ENCODE results near the gene FTCD. TPM values are rescaled to one million over a fixed set of nuclear protein-coding genes. Genes with fewer than 3 reads are reported as not detected.

The FTCD gene
- total RNA-seq, 1 donor from 2014 or later, result not detected

- H3K4me1 ChIP-seq, result no peaks in the 10 kb centered on the region
- no peak overlapping the region for H3K4me3 ChIP-seq
- no peak for DNase-seq (ENCODE audit: extremely low spot score in 2 of 2)
- H3K27me3 ChIP-seq, result no peaks in the 10 kb centered on the region
- H3K9me3 ChIP-seq, result no peaks in the 10 kb centered on the region
- H3K27ac ChIP-seq, result no peak overlapping the region
- peaks cover 0 to 19% of the 10 kb centered on the region in 2 donors for H3K36me3 ChIP-seq
- intact Hi-C loops (cut with DNase I), result no loop called here
- TF ChIP-seq POLR2AphosphoS5 (IDR thresholded peaks at IDR 0.05; ENCODE audit: insufficient read depth in 1 of 2, low read depth in 1 of 2) (peak in 1 of 2 donors; percentile 10), CTCF (IDR thresholded peaks at IDR 0.05) (no peak), POLR2A (IDR thresholded peaks at IDR 0.05) (no peak)
These were observed 24.4 kb downstream of the FTCD start for GRCh38 chr21:46130831-46131587.

DNA sequence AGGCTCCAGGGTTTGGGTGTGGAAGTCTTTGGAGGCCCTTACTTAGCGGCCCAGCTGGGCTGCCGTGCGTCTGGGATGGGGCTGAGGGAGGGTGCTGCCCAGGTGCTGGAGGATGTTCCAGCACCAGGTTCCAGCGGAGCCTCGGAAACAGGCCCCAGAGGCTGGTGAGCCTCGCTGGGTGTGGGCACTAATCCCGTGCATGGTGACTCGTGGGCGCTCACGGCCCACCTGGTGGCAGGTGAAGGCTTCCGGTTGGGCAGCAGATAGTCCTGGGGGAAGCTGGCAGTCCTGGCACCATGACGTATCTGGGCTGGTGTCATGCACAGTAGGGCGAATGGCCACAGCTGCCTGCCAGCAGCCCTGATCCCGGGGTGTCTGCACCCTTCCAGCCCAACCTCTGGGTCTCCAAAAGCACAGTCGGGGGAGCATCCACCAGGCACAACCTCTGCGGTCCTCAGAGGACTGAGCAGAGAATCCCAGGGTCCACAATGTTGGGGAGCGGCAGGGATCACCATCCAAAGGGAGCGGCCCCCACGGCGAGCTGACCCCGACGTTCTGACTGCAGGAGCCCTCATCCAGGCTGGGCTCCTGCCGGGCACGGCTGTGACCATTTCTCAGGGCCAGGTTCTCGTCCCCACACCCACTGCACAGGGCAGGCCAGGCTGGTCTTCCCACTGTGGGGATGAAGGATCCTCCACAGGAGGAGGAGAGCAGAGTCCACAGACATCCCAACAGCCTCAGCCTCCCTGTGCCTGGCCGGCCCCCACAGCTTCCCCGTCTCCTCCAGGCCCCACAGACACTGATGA lies 25.3 kb downstream of the FTCD start:
- no peak for DNase-seq (ENCODE audit: extremely low spot score in 2 of 2)
- no peaks in the 10 kb centered on the region for H3K27me3 ChIP-seq
- H3K36me3 ChIP-seq, result peaks cover 0 to 29% of the 10 kb centered on the region in 2 donors
- H3K9me3 ChIP-seq, result no peaks in the 10 kb centered on the region
- H3K4me3 ChIP-seq, result no peak overlapping the region
- intact Hi-C loops (cut with DNase I), result no loop called here
- H3K27ac ChIP-seq, result no peak overlapping the region
- TF ChIP-seq POLR2A (IDR thresholded peaks at IDR 0.05) (no peak), CTCF (IDR thresholded peaks at IDR 0.05) (no peak), POLR2AphosphoS5 (IDR thresholded peaks at IDR 0.05; ENCODE audit: insufficient read depth in 1 of 2, low read depth in 1 of 2) (no peak)
- H3K4me1 ChIP-seq, result no peaks in the 10 kb centered on the region

DNA sequence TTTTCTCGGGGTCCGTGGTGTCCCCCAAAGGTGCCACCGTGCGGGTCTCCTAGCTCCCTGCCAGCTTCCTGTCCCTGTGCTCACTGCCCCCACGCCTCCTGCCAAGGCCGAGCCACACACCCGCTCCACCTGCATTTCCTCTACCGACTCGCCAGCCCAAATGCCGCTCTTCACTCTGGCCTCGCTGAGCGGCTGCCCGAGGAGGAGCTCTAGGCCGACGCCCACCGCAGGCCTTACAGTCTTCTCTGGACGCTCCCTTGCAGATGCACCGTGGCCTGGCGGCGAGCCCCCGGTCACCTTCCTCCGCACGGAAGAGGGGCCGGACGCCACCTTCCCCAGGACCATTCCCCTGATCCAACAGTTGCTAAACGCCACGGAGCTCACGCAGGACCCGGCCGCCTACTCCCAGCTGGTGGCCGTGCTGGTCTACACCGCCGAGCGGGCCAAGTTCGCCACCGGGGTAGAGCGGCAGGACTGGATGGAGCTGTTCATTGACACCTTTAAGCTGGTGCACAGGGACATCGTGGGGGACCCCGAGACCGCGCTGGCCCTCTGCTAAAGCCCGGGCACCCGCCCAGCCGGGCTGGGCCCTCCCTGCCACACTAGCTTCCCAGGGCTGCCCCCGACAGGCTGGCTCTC lies 26.3 kb downstream of the FTCD start:
- H3K36me3 ChIP-seq, result peaks cover 0 to 35% of the 10 kb centered on the region in 2 donors
- intact Hi-C loops (cut with DNase I), result no loop called here
- H3K27ac ChIP-seq, result no peak overlapping the region
- H3K27me3 ChIP-seq, result no peaks in the 10 kb centered on the region
- no peaks in the 10 kb centered on the region for H3K4me1 ChIP-seq
- TF ChIP-seq POLR2AphosphoS5 (IDR thresholded peaks at IDR 0.05; ENCODE audit: insufficient read depth in 1 of 2, low read depth in 1 of 2) (peak in 1 of 2 donors; percentile 14), POLR2A (IDR thresholded peaks at IDR 0.05) (no peak)
- H3K9me3 ChIP-seq, result no peaks in the 10 kb centered on the region
- H3K4me3 ChIP-seq, result no peak overlapping the region
- no peak for DNase-seq (ENCODE audit: extremely low spot score in 2 of 2)

- Histone ChIP-seq H3K9me3 (no peaks in the 10 kb centered on the region), H3K36me3 (peaks cover 0 to 35% of the 10 kb centered on the region in 2 donors), H3K4me3 (no peak overlapping the region), H3K27ac (no peak overlapping the region), H3K27me3 (no peaks in the 10 kb centered on the region), H3K4me1 (no peaks in the 10 kb centered on the region)
- TF ChIP-seq POLR2AphosphoS5 (IDR thresholded peaks at IDR 0.05; ENCODE audit: insufficient read depth in 1 of 2, low read depth in 1 of 2), result no peak
- TF ChIP-seq CTCF (IDR thresholded peaks at IDR 0.05), result no peak
- no peak for TF ChIP-seq POLR2A (IDR thresholded peaks at IDR 0.05)
- DNase-seq (ENCODE audit: extremely low spot score in 2 of 2), result no peak
- intact Hi-C loops (cut with DNase I), result no loop called here
These were observed 27.1 kb downstream of the FTCD start for GRCh38 chr21:46128106-46128932.

Data from vagina (tissue), 2 donors.